NAMALWA (cell line): ENCODE data around the gene BIRC3.
"Not testable (repeated sequence)": the region's sequence is repeated elsewhere in the genome, so short reads cannot be mapped to it uniquely, and the experiment has no call there.

ENCODE experiments used
- DNase-seq: peaks from one replicate; pipeline ENCODE4 v3.0.0-alpha.2; 2015; ENCODE audit warnings: low spot score

Gene BIRC3

DNA sequence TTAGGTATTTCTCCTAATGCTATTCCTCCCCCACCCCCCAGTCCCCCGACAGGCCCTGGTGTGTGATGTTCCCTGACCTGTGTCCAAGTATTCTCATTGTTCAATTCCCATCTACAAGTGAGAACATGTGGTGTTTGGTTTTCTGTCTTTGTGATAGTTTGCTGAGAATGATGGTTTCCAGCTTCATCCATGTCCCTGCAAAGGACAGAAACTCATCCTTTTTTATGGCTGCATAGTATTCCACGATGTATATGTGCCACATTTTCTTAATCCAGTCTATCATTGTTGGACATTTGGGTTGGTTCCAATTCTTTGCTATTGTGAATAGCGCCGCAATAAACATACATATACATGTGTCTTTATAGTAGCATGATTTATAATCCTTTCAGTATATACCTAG, 20.5 kb upstream of the BIRC3 start:
- DNase-seq, result not testable (repeated sequence)

- DNase-seq, result not testable (repeated sequence)
Measured at GRCh38 chr11:102300837-102301236, 16.4 kb upstream of the BIRC3 start.

GRCh38 chr11:102302241-102302640, 15.0 kb upstream of the BIRC3 start:
- DNase-seq, result no peak

- DNase-seq, result no peak
Measured at GRCh38 chr11:102304686-102305085, 12.6 kb upstream of the BIRC3 start.

DNA sequence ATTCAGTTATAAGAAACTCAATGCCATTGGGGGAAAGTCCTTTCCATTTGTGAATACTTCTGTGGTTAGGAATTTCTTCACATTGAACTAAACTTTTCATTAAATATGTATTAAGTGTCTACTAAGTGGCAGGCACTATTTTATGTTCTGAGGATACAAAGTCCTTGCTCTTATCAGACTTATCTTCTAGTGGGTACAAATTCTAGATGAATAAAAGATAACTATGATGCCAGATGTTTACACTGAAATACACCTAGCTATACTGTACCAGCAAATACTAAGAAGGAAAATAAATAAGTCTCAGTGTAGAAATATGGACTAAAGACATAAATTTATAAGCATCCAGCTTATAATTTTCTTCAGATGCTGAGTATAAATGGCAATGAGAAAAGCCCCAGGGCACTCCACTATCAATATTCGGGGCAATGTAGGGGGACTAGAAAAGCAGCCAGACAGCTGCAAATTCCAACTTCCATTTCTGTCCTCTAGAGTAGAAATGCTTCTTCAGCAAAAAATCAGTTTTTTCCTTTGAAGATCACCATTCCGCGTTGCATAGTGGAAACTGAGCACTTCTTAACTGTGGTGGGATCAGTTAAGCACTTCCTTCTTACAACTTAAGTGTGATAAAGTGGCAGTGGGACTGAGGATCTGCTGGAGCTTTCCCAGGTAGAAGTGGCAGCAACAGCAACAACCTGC, 11.8 kb upstream of the BIRC3 start:
- DNase-seq, result no peak

- DNase-seq, result peak; percentile 58
Measured at GRCh38 chr11:102306048-102306597, 11.2 kb upstream of the BIRC3 start.

GRCh38 chr11:102306817-102307726, 10.2 kb upstream of the BIRC3 start:
- peak; percentile 91 for DNase-seq

DNA sequence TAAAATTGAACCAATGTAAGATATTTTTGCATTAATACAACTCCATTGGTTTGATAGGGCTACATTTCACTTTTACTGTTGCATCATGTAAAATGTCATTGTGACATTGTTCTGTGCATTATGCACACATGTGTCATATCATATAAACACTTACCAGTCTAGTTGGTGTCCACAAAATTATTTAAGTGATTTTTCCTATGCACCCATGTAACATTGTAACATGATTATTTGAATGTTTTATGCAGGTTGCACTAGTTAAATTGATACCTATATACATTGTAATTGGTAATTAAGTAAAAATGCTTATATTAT, 9.6 kb upstream of the BIRC3 start:
- no peak for DNase-seq

DNA sequence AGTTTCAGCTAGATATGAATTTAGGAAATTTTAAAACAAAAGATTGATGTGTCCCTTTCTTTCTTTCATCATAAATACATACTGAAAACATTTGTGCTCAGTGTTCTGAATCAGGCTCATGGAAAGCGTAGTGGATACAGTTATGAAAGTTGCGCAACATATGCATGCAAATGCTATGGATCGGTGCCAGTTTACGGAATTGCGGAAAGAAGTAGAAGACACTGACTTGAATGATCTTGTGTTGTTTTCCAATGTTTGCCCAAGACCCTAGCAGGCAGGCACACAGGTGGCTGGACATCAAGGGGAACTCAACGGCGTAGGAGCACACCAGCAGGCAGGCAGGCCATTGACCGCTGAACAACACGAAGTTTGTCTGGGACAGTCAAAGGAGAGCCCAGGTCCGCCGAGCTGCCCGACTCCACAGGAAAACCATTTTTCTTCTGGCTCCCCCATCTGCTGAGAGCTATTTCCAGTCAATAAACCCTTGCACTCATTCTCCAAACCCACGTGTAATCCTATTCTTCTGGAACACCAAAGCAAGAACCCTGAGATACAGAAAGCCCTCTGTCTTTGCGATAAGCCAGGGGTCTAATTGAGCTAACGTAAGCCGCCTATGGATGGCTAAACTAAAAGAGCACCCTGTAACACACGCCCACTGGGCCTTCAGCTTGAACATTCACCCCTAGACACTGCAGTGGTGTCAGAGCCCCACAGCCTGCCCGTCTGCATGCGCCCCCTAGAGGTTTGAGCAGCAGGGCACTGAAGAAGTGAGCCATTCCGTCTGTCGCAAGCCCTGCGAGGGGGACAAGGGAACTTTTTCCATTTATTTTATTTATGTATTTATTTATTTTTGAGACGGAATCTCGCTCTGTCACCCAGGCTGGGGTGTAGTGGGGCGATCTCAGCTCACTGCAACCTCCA, 7.4 kb upstream of the BIRC3 start:
- DNase-seq, result no peak

GRCh38 chr11:102312667-102313066, 4.6 kb upstream of the BIRC3 start:
- no peak for DNase-seq

- DNase-seq, result peak; percentile 47
Measured at GRCh38 chr11:102313238-102313940, 3.9 kb upstream of the BIRC3 start.

DNA sequence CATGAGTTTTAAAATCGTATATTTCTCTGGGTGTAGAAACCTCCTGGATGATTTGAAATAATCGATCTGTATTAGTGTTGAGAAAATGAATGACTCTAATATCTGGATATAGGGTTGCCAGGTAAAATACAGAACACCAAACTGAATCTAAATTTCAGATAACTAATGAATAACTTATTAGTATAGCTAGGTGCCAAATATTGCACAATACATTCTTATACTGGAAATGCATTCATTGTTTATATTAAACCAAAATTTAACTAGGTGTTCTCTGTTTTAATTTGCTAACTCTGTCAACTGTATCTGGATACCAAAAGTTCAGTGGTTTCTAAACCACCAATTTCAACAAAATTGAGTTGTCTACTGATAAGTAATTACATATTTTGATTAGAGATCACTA, 2.5 kb upstream of the BIRC3 start:
- no peak for DNase-seq

DNA sequence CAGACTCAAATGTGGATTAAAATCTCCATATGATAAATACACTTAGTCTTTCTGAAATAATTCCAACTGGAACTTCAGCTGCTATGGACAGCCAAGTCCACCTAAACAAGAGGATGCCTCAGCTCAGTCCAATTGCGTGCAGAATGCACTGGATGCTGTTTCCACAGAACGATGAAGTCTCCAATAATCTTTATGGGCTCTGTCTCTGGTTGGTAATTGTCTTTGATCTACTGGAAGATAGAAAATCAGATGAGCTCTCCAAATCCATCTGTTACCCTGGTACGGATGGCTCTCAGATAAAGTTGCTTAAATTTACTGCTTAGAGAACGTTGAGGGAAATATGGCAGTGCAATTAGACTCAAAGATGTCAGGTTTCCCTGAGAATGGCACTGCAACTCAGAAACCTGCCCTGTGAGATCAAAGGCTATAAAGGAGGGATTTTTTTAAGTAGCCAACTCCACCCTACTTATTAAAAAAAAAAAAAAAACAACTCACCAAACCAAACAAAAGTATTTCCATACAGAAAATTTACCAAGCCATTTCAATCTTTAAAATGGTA, 859 bp upstream of the BIRC3 start:
- peak; percentile 58 for DNase-seq

- no peak for DNase-seq
Measured at GRCh38 chr11:102317768-102318103, 452 bp downstream of the BIRC3 start.

- peak; percentile 76 for DNase-seq
Measured at GRCh38 chr11:102318469-102318868, 1.2 kb downstream of the BIRC3 start.

DNA sequence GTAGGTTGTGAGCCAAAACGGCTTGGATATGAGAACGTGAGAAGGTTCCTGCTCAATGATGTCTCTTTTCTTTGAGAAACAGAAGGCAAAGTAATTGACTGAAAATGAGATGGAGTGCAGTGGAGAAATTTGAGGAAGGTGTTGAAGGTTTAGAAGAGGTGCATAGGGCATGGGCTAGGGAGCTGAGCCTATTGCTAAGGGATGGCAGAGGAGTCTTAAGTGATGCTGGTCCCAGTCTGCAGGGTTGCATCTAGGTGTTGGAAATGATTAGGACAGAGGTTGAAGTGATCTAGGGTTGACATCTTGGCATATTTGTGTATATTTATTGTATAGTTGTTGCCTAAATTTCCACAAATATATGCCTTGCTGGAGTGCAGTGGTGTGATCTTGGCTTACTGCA, 2.3 kb downstream of the BIRC3 start:
- peak; percentile 48 for DNase-seq

GRCh38 chr11:102320188-102320587, 2.9 kb downstream of the BIRC3 start:
- peak; percentile 41 for DNase-seq

- DNase-seq, result peak; percentile 41
Measured at GRCh38 chr11:102320679-102321078, 3.4 kb downstream of the BIRC3 start.

GRCh38 chr11:102322560-102322959, 5.3 kb downstream of the BIRC3 start:
- no peak for DNase-seq

DNA sequence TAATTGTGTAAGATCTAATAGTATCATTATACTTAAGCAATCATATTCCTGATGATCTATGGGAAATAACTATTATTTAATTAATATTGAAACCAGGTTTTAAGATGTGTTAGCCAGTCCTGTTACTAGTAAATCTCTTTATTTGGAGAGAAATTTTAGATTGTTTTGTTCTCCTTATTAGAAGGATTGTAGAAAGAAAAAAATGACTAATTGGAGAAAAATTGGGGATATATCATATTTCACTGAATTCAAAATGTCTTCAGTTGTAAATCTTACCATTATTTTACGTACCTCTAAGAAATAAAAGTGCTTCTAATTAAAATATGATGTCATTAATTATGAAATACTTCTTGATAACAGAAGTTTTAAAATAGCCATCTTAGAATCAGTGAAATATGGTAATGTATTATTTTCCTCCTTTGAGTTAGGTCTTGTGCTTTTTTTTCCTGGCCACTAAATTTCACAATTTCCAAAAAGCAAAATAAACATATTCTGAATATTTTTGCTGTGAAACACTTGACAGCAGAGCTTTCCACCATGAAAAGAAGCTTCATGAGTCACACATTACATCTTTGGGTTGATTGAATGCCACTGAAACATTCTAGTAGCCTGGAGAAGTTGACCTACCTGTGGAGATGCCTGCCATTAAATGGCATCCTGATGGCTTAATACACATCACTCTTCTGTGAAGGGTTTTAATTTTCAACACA, 6.4 kb downstream of the BIRC3 start:
- DNase-seq, result no peak

DNA sequence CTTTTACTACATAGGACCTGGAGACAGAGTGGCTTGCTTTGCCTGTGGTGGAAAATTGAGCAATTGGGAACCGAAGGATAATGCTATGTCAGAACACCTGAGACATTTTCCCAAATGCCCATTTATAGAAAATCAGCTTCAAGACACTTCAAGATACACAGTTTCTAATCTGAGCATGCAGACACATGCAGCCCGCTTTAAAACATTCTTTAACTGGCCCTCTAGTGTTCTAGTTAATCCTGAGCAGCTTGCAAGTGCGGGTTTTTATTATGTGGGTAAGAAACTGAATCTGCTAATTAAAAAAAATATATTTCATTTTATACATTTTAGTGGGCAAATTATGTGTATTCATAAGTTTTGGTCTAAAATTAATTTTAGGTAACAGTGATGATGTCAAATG, 7.8 kb downstream of the BIRC3 start:
- DNase-seq, result no peak
